ENCODE measurements around the gene ZNF638.
"Not testable (repeated sequence)": the region's sequence is repeated elsewhere in the genome, so short reads cannot be mapped to it uniquely, and the experiment has no call there.

Gene ZNF638

GRCh38 chr2:71337776-71338175 lies 6.2 kb downstream of the ZNF638 start:
- DNase-seq: no peak

GRCh38 chr2:71339685-71340084 lies 8.1 kb downstream of the ZNF638 start:
- no peak for DNase-seq

DNA sequence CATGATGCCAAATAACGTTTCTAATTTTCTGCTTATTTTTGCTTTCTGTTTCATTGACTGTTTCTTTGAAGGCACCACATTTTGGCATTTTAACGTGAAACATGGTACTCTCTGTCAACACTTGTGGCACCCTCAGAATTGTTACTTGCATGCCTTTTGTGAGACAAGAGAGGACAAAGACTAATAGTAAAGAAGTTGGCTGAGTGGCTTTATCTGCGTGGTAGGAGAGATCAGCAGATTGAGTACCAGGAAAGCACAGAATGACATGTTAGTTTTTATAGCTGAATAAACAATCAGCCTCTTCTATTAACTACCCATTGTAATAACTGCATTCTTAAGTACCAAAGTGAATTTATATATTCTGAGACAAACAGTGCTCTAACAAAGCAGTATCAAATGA lies 8.6 kb downstream of the ZNF638 start:
- DNase-seq: no peak

GRCh38 chr2:71341645-71342044 lies 10.1 kb downstream of the ZNF638 start:
- no peak for DNase-seq

DNA sequence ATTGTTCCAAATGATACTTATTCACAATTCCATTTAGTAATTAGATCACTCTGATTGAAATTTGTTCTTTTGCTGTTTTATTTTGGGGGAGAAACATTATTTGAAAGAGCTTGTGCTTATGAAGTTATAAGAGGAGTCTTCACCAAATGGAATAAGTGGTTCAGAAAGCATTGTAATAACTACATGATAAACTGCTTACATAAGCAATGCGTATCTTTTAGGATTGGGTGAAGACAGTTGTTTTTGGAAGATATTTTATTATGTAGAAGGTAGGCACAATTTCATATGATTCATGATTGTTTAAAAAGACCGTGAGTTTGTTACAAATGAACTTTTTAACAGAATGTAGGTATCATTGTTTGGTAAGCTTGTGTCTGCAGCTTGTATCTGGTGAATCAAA lies 14.5 kb downstream of the ZNF638 start:
- no peak for DNase-seq

DNA sequence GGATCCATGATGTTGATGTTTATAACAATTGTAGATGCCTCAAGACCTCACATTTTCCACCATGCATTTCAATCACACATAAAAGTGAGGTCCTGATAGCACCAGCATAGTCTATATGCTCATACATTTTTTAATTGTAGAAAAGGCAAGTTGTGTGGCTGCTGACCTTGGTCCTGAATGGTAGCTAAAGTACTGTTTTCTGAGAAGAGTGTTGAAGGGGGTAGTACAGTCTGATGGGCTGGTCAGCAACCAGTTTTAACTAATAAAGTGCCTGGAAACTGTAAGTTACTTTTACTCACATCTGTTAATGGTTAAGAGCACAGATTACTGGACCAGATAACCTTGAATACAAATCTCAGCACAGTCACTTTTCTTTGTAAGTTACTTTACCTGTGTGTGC lies 15.9 kb downstream of the ZNF638 start:
- no peak for DNase-seq

DNA sequence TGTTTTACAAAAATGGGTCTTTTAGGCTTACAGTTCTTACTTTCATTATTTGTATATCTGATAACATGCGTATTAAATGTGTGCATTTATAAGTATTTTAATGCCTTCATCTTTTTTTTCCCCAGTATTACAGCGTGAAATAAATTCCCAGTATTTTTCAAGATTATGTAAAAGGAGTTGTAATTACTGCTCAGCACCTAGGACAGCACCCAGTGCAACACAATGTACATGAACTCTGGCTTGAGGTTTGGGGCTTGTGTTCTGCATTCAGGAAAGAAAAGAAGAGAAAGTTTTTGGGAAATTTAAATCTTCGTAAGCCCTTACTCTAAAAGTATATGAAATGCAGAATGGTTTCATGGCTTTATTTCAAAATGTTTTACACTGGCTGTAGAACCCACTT lies 16.7 kb downstream of the ZNF638 start:
- no peak for DNase-seq

- DNase-seq: no peak
Measured at GRCh38 chr2:71353248-71353647, 21.7 kb downstream of the ZNF638 start.

DNA sequence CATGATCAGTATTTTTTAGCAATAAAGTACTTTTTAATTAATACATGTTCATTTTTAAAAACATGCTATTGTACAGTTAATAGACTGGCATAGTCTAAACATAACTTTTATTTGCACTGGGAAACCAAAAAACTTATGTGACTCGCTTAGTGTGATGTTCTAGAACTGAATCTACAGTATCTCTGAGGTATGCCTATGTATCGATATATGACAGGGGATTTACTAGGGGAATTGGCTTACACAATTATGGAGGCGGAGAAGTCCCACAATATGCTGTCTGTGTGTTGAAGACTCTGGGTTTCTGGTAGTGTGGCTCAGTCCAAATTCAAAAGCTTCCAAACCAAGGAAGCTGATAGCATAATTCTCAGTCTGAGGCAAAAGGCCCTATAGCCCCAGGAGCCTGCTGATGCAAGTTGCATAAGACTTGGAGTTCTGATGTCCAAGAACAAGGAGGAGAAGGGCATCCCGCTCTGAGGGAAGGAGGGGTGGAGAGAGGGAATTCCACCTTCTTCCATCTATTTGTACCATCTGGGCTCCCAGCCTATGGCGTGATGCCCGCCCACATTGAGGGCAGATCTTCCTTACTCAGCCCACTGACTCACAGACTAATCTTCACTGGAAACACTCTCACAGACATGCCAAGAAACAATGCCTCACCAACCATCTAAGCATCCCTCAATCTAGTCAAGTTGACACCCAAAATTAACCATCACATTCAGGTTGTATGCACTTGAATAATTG lies 27.5 kb downstream of the ZNF638 start:
- no peak for DNase-seq

- DNase-seq: no peak
Measured at GRCh38 chr2:71360434-71360975, 28.9 kb downstream of the ZNF638 start.

DNA sequence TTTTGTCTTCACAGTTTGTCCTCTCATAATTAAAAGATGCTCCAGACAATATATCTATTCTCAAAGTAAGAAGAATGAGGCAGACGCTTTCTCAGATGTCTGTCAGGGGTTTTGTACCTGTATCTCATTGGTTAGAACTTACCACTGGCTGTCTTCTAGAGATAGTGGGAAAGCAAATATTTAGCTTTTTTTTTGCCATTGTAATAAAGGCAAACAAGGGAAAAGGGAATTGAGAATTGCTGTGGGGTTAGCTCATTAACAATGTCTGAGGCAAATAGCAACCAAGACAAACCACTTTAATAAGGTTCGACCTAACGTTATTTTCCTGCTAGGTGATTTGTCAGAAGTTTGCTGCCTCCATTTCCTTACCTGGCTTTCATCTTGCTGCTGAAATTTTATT lies 30.0 kb downstream of the ZNF638 start:
- DNase-seq: no peak

DNA sequence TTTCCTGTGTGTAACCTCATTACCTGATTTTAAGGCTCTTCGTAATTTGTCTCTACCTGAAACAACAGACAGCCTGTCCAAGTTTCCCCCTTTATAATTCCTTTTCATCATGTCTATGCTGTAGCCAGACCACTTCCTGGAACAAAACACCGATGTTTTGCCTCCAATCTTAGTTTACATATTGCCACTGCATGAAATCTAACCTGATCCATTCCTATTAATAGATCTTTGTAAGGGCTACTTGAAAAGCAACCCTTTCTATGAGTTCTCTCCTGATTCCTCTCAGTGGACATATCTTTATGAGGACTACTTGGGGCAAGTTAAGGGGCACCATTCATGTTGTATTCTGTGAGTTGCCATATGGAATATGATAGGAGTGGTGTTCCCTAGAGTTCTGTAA lies 30.9 kb downstream of the ZNF638 start:
- no peak for DNase-seq

DNA sequence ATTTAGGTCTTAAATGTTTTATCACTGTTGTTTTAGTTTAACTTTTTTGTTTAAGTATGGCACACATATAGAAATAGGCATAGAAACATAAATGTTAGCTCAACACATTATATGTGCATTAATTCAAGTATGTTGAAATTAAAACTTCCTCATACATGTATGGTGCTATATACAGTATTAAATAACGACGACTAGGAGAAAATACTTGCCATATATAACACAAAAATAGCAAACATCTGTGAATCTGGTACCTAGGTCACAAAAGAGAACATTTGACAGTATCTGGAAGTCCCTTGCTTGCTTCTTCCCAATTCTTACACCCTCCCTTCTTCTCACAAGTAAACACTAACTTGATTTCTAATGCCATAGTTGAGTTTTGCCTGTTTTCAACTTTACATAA lies 38.4 kb downstream of the ZNF638 start:
- no peak for DNase-seq

DNA sequence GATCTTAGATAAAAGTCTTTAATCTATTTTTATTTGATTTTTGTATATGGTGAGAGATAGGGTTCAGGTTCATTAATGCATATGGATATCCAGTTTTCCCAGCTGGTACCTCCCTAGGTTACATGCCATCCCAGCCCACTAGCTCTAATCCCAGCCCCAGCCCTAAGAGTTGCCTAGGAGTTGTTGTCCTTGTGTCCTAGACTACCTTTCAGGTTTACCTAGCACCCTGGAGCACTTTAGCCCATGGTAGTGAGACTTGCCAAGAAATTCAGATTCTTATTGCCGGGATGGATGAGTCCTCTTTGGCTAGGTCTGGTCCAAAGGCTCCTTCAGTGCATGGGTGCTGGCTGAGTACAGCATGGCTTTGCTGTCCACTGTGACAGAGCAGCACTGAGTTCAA lies 40.5 kb downstream of the ZNF638 start:
- no peak for DNase-seq

- no peak for DNase-seq
Measured at GRCh38 chr2:71379086-71379485, 47.5 kb downstream of the ZNF638 start.

- DNase-seq: no peak
Measured at GRCh38 chr2:71380665-71381064, 49.1 kb downstream of the ZNF638 start.

GRCh38 chr2:71385012-71385411 lies 53.4 kb downstream of the ZNF638 start:
- DNase-seq: no peak

- DNase-seq: no peak
Measured at GRCh38 chr2:71388214-71388613, 56.6 kb downstream of the ZNF638 start.

- DNase-seq: no peak
Measured at GRCh38 chr2:71389384-71390072, 57.9 kb downstream of the ZNF638 start.

GRCh38 chr2:71393216-71393615 lies 61.6 kb downstream of the ZNF638 start:
- no peak for DNase-seq

DNA sequence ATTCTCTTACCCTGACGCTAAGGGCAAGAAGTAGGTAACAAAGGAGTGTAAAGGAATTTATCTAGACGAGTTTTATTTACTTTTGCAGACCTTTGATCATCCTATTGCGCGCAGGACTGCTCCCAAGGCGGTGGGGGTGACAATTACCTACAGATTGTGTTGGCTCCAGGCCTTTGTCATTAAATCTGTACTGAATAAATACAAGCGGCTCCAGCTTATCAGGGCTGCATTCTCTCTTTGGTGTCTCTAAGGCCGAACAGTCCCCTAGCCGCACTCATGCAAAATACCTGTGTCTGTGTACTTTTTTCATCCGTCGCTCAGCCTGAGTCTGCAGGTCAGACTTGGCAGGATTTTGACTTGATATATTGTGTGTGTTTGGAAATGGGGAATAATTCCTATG lies 63.9 kb downstream of the ZNF638 start:
- DNase-seq: no peak

GRCh38 chr2:71402427-71402826 lies 70.8 kb downstream of the ZNF638 start:
- DNase-seq: no peak

GRCh38 chr2:71409611-71410010 lies 78.0 kb downstream of the ZNF638 start:
- no peak for DNase-seq

DNA sequence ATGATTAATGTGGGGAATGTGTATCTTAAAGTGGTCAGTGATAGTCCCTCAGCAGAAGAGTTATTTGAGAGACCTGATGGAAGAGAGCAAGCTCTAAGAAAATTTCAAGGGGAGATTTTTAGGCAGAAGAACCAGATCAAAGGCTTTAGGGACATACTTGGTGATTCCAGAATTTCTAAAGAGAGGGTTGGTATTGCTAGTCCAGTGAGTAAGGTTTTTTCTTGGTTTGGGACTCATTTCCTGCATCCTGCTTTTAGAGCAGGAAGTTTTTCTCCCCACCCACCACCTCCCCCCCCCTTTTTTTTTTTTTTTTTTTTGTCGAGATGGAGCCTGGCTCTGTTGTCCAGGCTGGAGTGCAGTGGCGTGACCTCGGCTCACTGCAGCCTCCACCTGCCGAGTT lies 79.1 kb downstream of the ZNF638 start:
- no peak for DNase-seq

DNA sequence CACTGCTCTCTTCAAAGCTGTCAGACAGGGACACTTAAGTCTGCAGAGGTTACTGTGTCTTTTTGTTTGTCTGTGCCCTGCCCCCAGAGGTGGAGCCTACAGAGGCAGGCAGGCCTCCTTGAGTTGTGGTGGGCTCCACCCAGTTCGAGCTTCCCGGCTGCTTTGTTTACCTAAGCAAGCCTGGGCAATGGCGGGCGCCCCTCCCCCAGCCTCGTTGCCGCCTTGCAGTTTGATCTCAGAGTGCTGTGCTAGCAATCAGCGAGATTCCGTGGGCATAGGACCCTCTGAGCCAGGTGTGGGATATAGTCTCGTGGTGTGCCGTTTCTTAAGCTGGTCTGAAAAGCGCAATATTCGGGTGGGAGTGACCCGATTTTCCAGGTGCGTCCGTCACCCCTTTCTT lies 85.3 kb downstream of the ZNF638 start:
- not testable (repeated sequence) for DNase-seq

All from NCI-H69 (cell line).